Mucosa of stomach (tissue), 1 donor: ENCODE data around the gene MOGAT2.

Experiments used
- H3K27me3 ChIP-seq: one replicate; pipeline ENCODE4 v1.7.0; 2013; ENCODE audit warnings: mild to moderate bottlenecking, low read length; ENCODE audit not compliant: control insufficient read depth, insufficient read depth
- H3K36me3 ChIP-seq: one replicate; pipeline ENCODE4 v1.7.0; 2013; ENCODE audit warnings: low read length; ENCODE audit not compliant: control insufficient read depth, insufficient read depth
- H3K4me1 ChIP-seq: one replicate; pipeline ENCODE4 v1.7.0; 2013; ENCODE audit warnings: mild to moderate bottlenecking, low read length; ENCODE audit not compliant: control insufficient read depth, insufficient read depth
- H3K4me3 ChIP-seq: one replicate; pipeline ENCODE4 v1.7.0; 2013; ENCODE audit warnings: low read length
- H3K9ac ChIP-seq: one replicate; pipeline ENCODE4 v1.7.0; 2013; ENCODE audit warnings: mild to moderate bottlenecking, low read length, moderate library complexity
- H3K9me3 ChIP-seq: one replicate; pipeline ENCODE4 v1.7.0; 2013; ENCODE audit warnings: mild to moderate bottlenecking, low read length, moderate library complexity; ENCODE audit not compliant: control insufficient read depth
- donor health status: Pancreatic carcinoma.

Gene MOGAT2

DNA sequence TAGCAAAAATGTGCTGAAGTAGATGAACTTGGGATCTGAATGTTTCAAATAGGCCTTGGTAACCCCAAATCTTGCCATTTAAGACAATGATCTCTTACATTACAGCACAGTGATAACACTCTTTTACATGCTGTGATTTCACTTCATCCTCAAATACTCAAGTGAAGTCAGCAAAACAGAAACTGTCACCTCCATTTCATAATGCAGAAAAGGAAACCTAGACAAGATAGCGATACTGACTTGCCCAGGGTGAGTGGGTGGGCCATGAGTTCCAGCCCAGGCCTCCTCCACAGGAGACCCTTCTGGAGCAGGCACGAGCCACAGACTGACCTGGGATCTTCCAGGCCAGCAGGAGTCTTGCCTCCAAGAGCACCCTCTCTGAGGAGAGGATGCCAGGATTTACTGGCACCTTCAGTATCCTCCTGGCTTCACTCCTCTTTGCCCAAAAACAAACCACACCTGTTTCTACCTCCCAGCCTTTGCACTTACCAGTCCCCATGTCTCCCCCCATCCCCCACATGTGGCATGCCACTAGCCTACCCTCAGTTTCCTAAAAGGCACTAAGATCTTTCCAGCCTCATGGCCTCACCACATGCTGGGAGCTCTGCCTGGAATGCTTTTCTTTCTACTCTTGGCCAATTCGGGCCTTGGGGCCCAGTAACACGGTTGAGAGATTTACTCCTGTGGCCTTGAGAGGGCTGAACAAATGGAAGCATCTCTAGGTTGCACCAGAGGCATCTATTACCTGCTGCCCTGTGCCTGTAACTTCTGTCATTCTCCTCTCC lies 49.0 kb downstream of the MOGAT2 start:
- H3K27me3 ChIP-seq = peaks cover 13% of the 10 kb centered on the region
- H3K4me3 ChIP-seq = no peak overlapping the region
- no peaks in the 10 kb centered on the region for H3K36me3 ChIP-seq
- peaks cover 13% of the 10 kb centered on the region for H3K4me1 ChIP-seq
- no peak overlapping the region for H3K9ac ChIP-seq
- no peaks in the 10 kb centered on the region for H3K9me3 ChIP-seq

DNA sequence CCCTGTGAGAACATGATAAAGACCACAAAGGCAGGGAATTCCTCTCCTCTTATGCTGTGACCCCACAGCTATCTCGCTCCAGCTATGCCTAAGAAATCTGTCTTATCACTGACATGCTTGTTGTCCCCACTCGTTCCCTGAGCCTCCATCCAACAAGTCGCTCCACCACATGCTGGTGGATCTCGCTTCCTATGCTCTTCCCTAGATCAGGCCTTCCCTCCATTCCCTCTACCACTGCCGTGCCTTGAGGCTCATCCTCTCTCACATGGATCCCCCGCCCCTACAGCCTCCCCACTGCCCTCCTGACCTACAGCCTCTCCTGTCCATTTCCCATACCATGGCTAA lies 49.6 kb downstream of the MOGAT2 start:
- Histone ChIP-seq H3K4me3 (no peak overlapping the region), H3K9ac (no peak overlapping the region), H3K4me1 (peaks cover 13% of the 10 kb centered on the region), H3K36me3 (no peaks in the 10 kb centered on the region), H3K27me3 (peaks cover 13% of the 10 kb centered on the region), H3K9me3 (no peaks in the 10 kb centered on the region)

DNA sequence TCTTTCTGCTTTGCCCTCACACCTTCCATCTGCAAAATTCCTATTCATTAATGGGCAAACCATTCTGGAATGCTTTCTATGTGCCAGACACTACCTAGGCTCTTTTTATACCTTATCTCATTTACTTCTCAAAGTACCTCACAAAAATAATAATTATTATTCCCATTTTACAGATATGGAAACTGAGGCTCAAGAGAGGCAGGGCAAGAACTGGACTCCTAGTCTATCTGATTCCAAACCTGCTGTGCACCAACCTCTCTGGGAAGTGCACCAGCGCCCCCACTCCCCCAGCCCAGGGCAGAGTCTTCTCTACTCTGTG lies 50.1 kb downstream of the MOGAT2 start:
- Histone ChIP-seq H3K9ac (peak overlapping the region; percentile 86), H3K9me3 (no peaks in the 10 kb centered on the region), H3K36me3 (no peaks in the 10 kb centered on the region), H3K4me1 (peaks cover 13% of the 10 kb centered on the region), H3K27me3 (peaks cover 13% of the 10 kb centered on the region), H3K4me3 (no peak overlapping the region)

DNA sequence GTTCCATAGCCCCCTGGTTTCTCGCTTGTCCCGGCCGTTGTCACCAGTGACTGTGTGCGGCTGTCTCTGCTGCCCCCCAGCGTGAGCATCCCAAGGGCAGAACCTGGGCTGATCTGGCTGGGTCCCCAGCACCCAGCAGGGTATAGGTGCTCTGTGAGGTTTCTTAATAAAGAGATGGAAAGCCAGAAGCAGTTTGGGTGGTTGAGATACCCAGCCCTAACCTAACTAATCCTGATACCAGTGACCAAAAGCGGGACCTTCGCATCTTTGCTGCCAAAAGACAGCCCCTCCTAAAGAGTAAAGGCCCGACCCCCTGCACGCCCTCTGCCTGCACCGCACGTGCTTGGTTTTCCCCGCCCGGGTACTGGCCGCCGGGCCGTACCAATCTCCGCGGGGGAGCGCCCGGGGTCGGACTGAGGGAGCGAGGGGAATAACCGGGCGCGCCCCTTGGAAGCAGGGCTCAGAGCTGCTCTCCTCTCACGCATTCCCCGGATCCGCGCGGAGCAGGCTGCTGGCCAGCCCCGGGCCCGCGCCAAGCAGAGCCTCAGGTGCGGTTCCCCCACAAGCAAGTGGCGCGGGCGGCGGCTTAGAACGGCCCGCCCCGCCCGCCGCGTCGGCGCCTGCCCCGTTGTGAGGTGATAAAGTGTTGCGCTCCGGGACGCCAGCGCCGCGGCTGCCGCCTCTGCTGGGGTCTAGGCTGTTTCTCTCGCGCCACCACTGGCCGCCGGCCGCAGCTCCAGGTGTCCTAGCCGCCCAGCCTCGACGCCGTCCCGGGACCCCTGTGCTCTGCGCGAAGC lies 50.7 kb downstream of the MOGAT2 start, which contains the start of gene DGAT2:
TSS of gene DGAT2 (plus strand) at position 667 of the 797 bp plus-strand sequence. CDS start 214 bp downstream, outside the sequence.
- Histone ChIP-seq H3K9me3 (no peaks in the 10 kb centered on the region), H3K9ac (peak within 1 kb of the TSS; percentile 86), H3K4me1 (peaks cover 13% of the 10 kb centered on the region), H3K27me3 (peaks cover 13% of the 10 kb centered on the region), H3K4me3 (peak within 1 kb of the TSS; percentile 49), H3K36me3 (no peaks in the 10 kb centered on the region)

DNA sequence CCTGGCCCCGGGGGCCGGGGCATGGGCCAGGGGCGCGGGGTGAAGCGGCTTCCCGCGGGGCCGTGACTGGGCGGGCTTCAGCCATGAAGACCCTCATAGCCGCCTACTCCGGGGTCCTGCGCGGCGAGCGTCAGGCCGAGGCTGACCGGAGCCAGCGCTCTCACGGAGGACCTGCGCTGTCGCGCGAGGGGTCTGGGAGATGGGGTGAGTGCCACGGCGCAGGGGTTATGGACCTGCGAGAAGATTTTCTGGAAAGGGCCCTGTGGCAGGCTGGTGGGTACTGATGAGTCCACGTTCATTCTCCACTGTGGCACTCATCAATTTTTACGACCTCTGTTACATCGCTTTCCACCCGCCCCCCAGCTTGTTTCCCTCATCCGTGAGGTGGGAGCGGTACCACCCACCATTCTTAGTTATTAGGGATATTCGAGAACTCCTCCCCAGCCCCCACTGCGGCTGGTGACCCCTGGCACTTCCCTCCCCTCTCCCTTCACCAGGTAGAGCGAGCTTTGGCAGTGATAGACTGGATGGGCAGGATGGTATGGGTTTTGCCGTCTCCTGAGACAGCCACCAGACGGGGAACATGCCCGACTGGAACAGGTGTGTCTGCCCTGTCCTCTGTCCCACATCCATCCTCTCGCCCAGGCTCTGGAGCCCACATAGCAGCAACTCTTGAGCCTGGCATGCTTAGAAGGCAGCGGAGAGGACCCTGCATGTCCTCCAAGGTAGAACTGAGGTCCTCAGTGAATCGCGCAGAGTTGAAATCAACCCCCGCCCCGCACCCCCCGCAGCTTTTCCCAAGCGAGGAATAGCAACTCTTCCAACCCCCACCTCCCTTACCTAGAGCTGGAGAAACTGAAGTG lies 51.5 kb downstream of the MOGAT2 start:
- Histone ChIP-seq H3K4me1 (peaks cover 13% of the 10 kb centered on the region), H3K27me3 (peaks cover 13% of the 10 kb centered on the region), H3K9ac (peak overlapping the region; percentile 86), H3K9me3 (no peaks in the 10 kb centered on the region), H3K36me3 (no peaks in the 10 kb centered on the region), H3K4me3 (peak overlapping the region; percentile 49)

DNA sequence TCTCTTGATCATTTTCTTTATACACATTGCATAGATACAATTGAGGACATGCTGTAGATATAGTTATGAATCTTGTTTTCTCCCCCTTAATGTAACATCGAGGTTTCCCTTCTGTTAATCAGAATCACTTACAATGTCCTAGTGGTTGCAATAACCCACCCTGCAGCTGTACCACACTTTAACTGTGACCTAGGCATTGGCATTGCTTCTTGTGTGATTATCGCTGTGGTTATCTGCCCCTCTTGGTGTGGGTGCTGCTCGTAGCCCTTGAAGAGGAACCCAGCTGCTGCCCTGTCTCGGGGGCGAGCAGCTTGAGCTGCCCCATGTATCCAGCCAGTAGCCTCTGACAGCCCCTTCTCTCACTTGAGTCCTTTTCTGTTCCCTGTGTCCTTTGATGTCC lies 52.5 kb downstream of the MOGAT2 start:
- H3K4me3 ChIP-seq = no peak overlapping the region
- peaks cover 13% of the 10 kb centered on the region for H3K27me3 ChIP-seq
- H3K36me3 ChIP-seq = no peaks in the 10 kb centered on the region
- H3K9me3 ChIP-seq = no peaks in the 10 kb centered on the region
- no peak overlapping the region for H3K9ac ChIP-seq
- peaks cover 13% of the 10 kb centered on the region for H3K4me1 ChIP-seq

DNA sequence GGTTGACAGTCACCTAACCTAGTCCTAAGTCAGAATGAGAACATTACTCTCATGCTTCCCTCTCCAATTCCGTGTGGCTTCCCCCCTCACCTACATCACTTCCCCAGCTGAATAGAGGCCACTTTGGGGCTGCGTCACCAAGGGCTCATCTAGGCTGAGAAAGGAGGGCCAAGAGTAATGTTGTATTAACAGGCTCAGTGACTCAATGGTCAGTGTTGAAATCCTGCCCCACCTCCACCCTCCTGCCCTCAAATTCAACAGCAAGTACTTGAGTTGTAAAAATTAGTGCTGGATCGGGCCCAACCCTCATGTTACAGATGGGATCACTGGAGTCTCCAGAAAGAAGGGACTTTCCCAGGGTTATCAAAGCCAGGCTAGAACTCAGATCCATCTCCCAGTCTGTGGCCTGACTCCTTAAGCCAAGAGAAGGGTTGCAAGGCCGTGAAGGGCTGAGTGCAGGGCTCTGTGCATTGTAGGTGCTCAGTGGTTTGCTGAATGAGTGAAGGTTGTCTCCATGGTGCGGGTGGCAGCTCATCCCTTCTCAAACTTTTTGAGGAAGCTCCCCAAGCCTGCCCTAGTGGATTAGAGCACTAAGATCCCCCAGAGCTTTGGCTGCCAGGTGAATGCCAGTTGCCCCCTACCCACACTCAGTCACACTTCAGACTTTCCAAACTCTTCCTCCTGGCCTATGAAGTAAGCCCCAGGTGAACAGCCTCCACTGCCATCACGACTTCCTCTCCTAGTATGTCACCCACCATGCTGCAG lies 54.2 kb downstream of the MOGAT2 start:
- Histone ChIP-seq H3K9ac (no peak overlapping the region), H3K27me3 (peaks cover 13% of the 10 kb centered on the region), H3K9me3 (no peaks in the 10 kb centered on the region), H3K4me1 (peaks cover 13% of the 10 kb centered on the region), H3K4me3 (no peak overlapping the region), H3K36me3 (no peaks in the 10 kb centered on the region)

DNA sequence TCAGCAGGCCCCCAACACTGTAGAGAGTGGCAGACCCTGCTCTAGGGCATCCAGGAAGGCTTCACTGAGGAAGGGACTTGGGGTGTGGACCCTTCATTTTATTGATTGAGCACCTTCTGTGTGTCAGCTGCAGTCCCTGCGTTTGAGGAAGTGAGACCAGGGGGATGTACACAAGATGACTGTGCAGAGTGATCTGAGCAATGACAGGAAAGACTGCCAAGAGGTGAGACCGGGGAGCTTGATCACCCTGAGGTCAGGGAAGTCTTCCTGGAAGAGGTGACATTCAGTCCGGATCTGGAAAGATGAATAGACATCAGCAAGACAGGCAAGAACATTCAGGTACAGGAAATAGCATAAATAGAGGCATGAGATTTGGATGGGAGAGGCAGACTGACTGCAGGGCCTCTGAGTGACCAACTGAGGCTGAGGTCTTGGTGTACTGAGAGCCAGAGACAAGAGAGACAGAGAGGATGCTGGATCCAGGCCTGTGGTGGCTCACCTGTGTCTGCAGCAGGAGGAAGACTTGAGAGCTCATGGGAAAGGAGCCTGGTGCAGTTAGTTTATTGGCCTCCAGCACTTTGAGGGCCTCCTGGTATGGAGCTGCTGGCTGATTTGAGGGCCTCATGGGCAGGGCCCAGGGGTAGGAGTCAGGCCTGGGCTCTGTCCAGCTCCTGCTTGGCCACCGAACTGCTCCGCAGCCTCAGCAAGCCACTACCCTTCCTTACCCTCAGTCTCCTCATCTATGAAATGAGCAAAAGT lies 56.1 kb downstream of the MOGAT2 start:
- Histone ChIP-seq H3K9ac (no peak overlapping the region), H3K4me3 (no peak overlapping the region)

DNA sequence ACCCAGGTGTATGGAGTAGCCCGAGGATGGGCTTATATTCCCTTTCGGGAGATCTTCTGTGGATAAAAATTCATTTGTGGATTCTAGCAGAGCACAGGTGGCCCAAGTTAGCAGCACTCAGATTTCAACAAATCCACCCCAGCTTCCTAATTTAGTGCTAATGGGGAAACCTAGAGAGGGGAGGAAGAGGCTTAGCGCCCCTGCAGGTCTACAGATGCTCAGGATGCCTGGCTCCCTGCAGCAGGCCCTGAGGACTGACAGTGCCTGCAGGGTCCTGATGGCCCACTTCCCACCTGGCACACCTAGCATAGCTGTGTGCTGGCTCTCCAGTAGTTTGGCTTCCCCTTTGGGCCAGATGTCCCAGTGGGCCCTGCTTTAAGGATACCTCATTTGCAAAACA lies 57.4 kb downstream of the MOGAT2 start:
- Histone ChIP-seq H3K9me3 (no peaks in the 10 kb centered on the region), H3K27me3 (no peaks in the 10 kb centered on the region), H3K9ac (no peak overlapping the region), H3K4me1 (no peaks in the 10 kb centered on the region), H3K36me3 (no peaks in the 10 kb centered on the region), H3K4me3 (no peak overlapping the region)

More for the DNA sequence above, 56.1 kb downstream of the MOGAT2 start:
- Histone ChIP-seq H3K36me3 (no peaks in the 10 kb centered on the region), H3K4me1 (peaks cover 6% of the 10 kb centered on the region), H3K9me3 (no peaks in the 10 kb centered on the region), H3K27me3 (peaks cover 2% of the 10 kb centered on the region)

DNA sequence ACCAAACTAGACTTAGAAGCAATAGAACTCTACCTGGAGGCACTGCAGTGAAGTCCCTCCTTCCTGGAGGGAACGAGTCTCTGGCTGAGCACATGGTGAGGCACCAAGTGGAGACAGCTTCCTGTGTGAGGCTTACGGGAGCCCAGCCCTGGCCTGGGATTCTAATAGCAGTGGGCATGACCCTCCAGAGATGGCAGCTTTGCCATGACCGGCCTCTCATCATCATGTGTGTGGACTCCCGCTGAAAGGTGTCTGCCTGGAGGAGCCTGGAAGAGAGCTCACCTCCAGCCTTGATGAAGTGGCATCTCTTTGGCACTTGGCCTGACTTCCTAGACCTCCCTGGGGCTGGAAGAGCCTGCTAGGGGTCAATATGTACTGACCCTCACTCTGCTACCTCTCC lies 58.9 kb downstream of the MOGAT2 start:
- Histone ChIP-seq H3K9ac (no peak overlapping the region), H3K36me3 (no peaks in the 10 kb centered on the region), H3K9me3 (no peaks in the 10 kb centered on the region), H3K27me3 (no peaks in the 10 kb centered on the region), H3K4me3 (no peak overlapping the region), H3K4me1 (no peaks in the 10 kb centered on the region)
